HEK293T (cell line): Measurements from ENCODE around the gene GSTK1.

Source experiments
- ARNT ChIP-seq: fragments of 450-650 bp; IDR thresholded peaks from 2 replicates; pipeline ENCODE4 v1.6.1; 2017; ENCODE audit warnings: mild to moderate bottlenecking
- BHLHE40 ChIP-seq: fragments of 450-650 bp; IDR thresholded peaks from 2 replicates; pipeline ENCODE4 v1.6.1; 2016; ENCODE audit warnings: mild to moderate bottlenecking, moderate library complexity, borderline replicate concordance
- CTBP1 ChIP-seq: fragments of 450-650 bp; IDR thresholded peaks from 2 replicates; pipeline ENCODE4 v1.6.1; 2016; ENCODE audit warnings: borderline replicate concordance
- ELF4 ChIP-seq: fragments of 450-650 bp; IDR thresholded peaks from 2 replicates; pipeline ENCODE4 v1.6.1; 2017; ENCODE audit warnings: antibody characterized with exemption
- FOXK2 ChIP-seq: fragments of 450-650 bp; IDR thresholded peaks from 2 replicates; pipeline ENCODE4 v1.6.1; 2016; ENCODE audit warnings: mild to moderate bottlenecking
- FOXM1 ChIP-seq: fragments of 450-650 bp; IDR thresholded peaks from 2 replicates; pipeline ENCODE4 v1.6.1; 2017; ENCODE audit warnings: mild to moderate bottlenecking, borderline replicate concordance
- LEF1 ChIP-seq: fragments of 450-650 bp; IDR thresholded peaks from 2 replicates; pipeline ENCODE4 v1.6.1; 2017; ENCODE audit warnings: mild to moderate bottlenecking, borderline replicate concordance
- SP1 ChIP-seq: fragments of 450-650 bp; IDR thresholded peaks from 2 replicates; pipeline ENCODE4 v1.6.1; 2017
- ZNF384 ChIP-seq: fragments of 450-650 bp; IDR thresholded peaks from 2 replicates; pipeline ENCODE4 v1.6.1; 2016
- TF ChIP-seq, protein P1 (sequence below): fragments of 450-650 bp; IDR thresholded peaks from 2 replicates; pipeline ENCODE4 v1.6.1; 2016

DNA sequence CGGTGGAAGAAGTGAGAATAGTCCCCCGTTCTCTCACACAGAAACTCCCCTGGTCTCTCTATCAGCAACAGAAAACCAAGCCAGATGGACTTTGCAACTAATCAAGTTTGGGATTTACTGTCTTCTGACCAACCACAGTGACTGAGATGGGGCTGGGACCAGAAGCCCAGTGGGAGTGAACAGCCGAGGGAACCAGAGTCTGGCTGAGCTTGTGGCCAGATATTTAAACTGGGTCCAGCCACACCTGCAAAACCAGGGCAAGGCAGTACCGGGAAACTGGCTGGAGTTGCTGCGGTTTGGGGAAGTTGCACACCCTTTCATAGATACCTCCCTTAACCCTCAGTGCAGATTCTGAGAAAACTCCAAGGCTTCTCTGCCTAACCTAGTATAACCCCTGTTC lies 6.0 kb downstream of the GSTK1 start:
- TF ChIP-seq CTBP1 (no peak), LEF1 (no peak), ELF4 (no peak), BHLHE40 (no peak), FOXM1 (no peak), ZNF384 (no peak), FOXK2 (no peak), SP1 (no peak), ARNT (no peak)
- TF ChIP-seq, protein P1, sequence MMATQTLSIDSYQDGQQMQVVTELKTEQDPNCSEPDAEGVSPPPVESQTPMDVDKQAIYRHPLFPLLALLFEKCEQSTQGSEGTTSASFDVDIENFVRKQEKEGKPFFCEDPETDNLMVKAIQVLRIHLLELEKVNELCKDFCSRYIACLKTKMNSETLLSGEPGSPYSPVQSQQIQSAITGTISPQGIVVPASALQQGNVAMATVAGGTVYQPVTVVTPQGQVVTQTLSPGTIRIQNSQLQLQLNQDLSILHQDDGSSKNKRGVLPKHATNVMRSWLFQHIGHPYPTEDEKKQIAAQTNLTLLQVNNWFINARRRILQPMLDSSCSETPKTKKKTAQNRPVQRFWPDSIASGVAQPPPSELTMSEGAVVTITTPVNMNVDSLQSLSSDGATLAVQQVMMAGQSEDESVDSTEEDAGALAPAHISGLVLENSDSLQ = no peak
